IPS-20b (cell line): ENCODE results near the gene SELENBP1.

ENCODE experiments used
- H3K27ac ChIP-seq: one replicate; pipeline ENCODE4 v1.5.1; 2013; ENCODE audit warnings: low read length
- H3K27me3 ChIP-seq: 2 replicates; pipeline ENCODE4 v1.6.1; 2013; ENCODE audit warnings: mild to moderate bottlenecking, low read length, inconsistent platforms; ENCODE audit not compliant: insufficient read depth
- H3K36me3 ChIP-seq: 2 replicates; pipeline ENCODE4 v1.6.1; 2013; ENCODE audit warnings: low read depth, mild to moderate bottlenecking, inconsistent platforms, low read length, moderate library complexity; ENCODE audit not compliant: insufficient read depth
- H3K4me1 ChIP-seq: 2 replicates; pipeline ENCODE4 v1.6.1; 2013; ENCODE audit warnings: mild to moderate bottlenecking, control low read depth, inconsistent platforms, low read length, moderate library complexity; ENCODE audit not compliant: insufficient read depth
- H3K4me3 ChIP-seq: 2 replicates; pipeline ENCODE4 v1.5.1; 2013; ENCODE audit warnings: mild to moderate bottlenecking, low read length, inconsistent platforms
- H3K9ac ChIP-seq: 2 replicates; pipeline ENCODE4 v1.6.1; 2013; ENCODE audit warnings: low read depth, mild to moderate bottlenecking, inconsistent platforms, low read length, moderate library complexity
- H3K9me3 ChIP-seq: 2 replicates; pipeline ENCODE4 v1.6.1; 2013; ENCODE audit warnings: mild to moderate bottlenecking, low read depth, low read length, inconsistent platforms; ENCODE audit not compliant: insufficient read depth

Gene SELENBP1

DNA sequence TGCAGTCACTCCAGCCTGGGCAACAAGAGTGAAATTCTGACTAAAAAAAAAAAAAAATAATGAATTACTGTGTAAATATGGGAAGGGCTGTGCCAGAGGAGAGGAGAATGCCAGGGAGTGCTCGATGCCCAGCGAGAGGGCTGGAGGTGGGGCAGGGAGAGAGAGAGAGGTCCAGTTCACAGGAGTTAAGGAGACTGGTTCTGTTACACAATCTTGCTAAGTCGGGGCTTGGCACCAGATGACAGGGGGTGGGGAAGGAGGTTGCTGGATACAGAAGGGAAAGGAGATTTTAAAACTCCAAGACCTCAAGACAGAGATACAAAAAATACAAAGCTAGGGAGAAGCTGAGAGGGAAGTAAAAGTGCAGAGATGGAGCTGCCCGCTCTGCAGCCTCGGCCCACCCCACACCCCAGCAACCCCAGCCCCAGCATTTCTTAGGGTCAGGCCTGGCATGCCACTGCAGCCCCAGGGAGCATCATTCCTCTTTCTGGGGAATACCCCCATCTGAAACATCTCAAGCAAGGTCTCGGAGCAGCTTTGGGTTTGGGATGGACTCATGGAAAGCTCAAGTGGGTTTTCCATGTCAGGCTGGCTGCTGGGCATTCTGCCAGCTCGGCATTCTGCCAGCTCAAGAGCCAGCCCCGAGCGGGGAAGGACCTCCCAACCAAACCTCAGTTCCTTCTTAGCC, 991 bp downstream of the SELENBP1 start:
- no peaks in the 10 kb centered on the region for H3K27me3 ChIP-seq
- H3K27ac ChIP-seq = no peak overlapping the region
- no peaks in the 10 kb centered on the region for H3K9me3 ChIP-seq
- H3K9ac ChIP-seq = no peak overlapping the region
- H3K36me3 ChIP-seq = no peaks in the 10 kb centered on the region
- H3K4me1 ChIP-seq = peaks cover 7% of the 10 kb centered on the region
- peak overlapping the region; percentile 63 for H3K4me3 ChIP-seq

DNA sequence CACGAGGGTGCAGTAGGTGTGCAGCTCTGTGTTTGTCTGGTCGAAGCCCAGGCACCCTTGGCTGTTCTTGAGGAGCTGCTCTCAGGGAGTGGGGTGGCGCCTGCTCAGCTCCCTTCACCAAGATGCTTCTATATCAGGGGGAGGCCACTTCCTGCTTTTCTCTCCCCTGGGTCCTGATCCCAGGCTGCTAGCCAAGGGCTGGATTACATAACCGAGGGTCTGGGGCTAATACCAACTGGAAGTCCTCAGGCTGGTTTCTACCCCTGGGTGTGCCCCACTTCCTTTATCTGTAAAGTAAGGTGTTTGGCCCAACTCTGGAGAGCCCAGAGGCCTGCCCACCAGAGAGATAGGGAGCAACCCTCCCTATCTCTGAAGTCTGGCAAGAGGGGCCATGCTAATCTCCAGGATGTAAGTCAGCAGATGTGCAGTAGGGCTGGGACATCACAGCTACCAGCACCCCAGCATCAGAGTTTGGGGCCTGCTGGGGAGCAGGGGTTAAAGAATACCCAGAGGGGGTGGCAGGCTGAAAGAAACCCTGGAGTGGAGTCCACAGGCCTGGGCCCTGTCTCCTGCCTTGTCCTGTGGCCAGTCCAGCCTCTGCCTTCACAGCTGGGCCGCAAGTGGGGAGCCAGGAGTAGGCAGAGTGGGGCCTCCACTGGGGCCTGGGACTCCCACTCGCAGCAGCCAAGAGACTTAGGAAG, 2.1 kb downstream of the SELENBP1 start:
- Histone ChIP-seq H3K9ac (no peak overlapping the region), H3K9me3 (no peaks in the 10 kb centered on the region), H3K4me3 (no peak overlapping the region), H3K36me3 (no peaks in the 10 kb centered on the region), H3K27me3 (no peaks in the 10 kb centered on the region), H3K4me1 (peaks cover 7% of the 10 kb centered on the region), H3K27ac (no peak overlapping the region)

DNA sequence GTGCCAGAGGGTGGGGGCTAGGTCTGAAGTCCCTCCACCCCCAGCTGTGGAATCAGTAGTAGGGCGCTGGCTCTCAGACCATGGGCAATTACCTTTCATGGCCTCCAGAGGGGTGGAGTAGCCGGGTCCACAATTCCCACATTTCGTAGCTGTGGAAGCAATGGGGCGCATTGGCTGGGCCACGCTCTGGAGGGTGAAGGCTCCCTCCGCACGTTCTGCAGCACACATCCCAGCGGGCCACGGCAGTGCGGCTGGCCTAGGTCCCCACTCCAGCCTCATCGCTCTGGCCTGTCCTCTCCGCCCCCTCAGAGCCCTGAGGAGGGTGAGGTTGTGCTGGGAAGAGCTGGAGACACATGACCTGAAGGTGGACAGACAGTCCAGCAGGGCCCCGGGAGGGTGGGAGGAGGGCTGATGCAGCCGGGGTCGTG, 2.9 kb downstream of the SELENBP1 start:
- Histone ChIP-seq H3K4me1 (peaks cover 7% of the 10 kb centered on the region), H3K27me3 (no peaks in the 10 kb centered on the region), H3K9me3 (no peaks in the 10 kb centered on the region), H3K9ac (no peak overlapping the region), H3K27ac (no peak overlapping the region), H3K36me3 (no peaks in the 10 kb centered on the region; the same call in 1 of the 2 replicates), H3K4me3 (no peak overlapping the region)

DNA sequence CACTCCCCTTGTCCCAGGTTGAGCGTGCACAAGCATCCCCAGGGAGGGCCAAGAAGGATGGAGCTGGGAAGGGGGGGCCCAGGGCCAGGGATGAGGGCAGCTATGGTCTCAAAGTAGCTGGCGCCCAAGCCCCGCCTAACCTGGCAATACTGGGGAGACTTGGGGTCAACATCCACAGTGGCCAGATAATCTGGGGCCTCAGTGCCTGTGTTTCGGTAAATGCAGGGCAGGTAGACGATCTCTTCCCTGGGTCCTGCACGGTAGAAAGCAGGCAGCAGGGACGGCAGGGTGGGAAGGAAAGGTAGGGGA, 3.2 kb downstream of the SELENBP1 start:
- no peak overlapping the region for H3K27ac ChIP-seq
- no peak overlapping the region for H3K4me3 ChIP-seq
- H3K4me1 ChIP-seq = peaks cover 7% of the 10 kb centered on the region

DNA sequence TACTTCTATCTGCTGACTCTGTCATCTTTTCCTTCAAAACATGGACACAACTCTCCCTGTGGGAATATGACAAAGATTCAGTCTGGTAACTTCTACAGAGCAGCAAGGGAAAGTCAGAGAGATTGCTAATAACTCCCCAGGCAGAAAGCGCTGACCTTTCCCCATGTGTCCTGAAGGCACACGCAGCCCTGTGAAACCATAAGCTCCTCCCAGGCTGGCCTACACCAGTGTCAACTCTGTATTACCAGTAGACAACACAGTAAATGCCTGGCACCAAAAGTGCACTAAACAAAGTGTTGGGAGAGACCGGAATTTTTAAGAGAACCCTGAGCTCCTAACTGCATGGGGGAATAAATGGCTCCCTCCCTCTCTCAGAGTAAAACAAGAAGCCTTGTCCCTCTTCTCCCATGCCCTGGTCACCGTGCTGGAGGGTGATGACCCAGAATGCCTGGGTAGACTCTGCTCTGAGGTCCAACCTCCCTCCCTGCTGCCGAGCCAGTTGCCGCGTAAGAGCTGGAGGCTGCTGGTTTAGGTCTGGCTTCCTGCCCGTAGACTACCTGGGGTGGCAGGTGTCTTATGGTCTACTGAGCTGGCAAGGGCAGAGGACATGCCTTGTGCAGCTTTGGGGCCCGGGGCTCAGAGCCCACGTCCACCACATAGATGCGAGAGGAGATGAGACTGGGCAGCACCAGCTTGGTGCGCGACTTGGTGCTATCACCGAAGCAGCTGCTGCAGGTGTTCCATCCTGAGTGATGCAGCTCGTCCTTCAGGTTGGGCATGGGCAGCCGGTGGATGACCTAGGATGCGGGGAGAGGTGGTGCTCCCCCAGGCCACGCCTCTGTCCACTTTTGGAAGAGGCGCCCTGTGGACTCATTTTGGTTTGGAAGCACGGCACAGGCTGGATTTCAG, 3.9 kb downstream of the SELENBP1 start:
- peaks cover 7% of the 10 kb centered on the region for H3K4me1 ChIP-seq

More for the DNA sequence above, 3.2 kb downstream of the SELENBP1 start:
- H3K9me3 ChIP-seq = no peaks in the 10 kb centered on the region
- H3K36me3 ChIP-seq = peaks cover 4% of the 10 kb centered on the region
- no peak overlapping the region for H3K9ac ChIP-seq
- H3K27me3 ChIP-seq = no peaks in the 10 kb centered on the region

DNA sequence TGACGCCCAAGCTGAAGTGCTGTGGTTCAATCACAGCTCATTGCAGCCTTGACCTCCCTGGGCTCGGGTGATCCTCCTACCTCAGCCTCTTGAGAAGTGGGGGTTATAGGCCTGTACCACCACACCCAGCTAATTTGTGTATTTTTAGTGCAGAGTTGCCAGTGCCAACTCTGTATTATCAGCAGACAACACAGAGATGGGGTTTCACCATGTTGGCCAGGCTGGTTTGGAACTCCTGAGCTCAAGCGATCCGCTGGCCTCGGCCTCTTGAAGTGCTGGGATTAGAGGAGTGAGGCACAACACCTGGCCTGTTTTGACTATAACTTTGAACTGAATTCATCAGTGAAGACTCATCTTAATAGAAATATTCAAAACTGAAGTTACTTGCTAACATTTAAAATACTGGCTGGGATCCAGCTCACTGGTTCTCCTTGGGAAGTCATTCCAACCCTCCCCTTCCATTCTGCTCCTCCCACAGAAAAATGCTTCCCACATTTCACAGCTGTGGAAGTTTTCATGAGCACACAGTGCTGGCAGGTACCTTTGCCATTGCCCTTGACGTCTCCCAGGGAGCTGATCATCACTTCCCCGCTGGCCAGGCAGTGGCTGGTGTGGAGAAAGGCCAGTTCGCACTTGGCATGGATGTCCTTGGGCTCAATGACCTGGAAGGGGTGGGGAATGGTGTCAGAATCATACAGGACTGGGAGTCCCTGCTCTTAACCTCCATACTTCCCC, 4.7 kb downstream of the SELENBP1 start:
- Histone ChIP-seq H3K9me3 (peaks cover 2% of the 10 kb centered on the region; the same call in 1 of the 2 replicates), H3K27ac (no peak overlapping the region)

More for the DNA sequence above, 3.9 kb downstream of the SELENBP1 start:
- no peaks in the 10 kb centered on the region for H3K27me3 ChIP-seq
- no peak overlapping the region for H3K27ac ChIP-seq
- no peaks in the 10 kb centered on the region for H3K9me3 ChIP-seq
- H3K9ac ChIP-seq = no peak overlapping the region
- H3K36me3 ChIP-seq = peaks cover 10% of the 10 kb centered on the region
- no peak overlapping the region for H3K4me3 ChIP-seq

DNA sequence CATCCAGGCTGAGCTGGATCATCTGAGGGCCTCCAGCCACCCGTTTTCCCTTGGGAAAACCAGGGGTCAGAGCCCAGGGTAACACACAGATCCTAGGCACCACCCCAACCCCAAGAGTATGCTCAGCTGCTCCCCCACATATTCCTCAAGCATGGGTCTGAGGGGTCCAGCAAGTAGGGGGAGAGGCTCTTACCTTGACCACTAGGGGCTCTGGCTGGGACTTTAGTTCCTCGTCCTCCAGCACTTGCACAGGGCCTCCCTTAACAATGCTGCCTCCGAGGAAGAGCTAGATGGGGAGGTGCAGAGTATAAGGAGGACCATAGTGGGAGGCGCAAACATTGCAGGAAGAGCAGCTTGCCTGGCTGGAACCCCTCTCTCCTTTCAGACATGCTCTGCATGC, 7.5 kb downstream of the SELENBP1 start:
- Histone ChIP-seq H3K9ac (no peak overlapping the region), H3K36me3 (peaks cover 12% of the 10 kb centered on the region), H3K4me1 (no peaks in the 10 kb centered on the region), H3K4me3 (no peak overlapping the region), H3K27me3 (no peaks in the 10 kb centered on the region), H3K27ac (no peak overlapping the region), H3K9me3 (peaks cover 19% of the 10 kb centered on the region)

More for the DNA sequence above, 4.7 kb downstream of the SELENBP1 start:
- H3K36me3 ChIP-seq = peaks cover 12% of the 10 kb centered on the region
- no peak overlapping the region for H3K9ac ChIP-seq
- no peak overlapping the region for H3K4me3 ChIP-seq
- peaks cover 7% of the 10 kb centered on the region for H3K4me1 ChIP-seq
- no peaks in the 10 kb centered on the region for H3K27me3 ChIP-seq

DNA sequence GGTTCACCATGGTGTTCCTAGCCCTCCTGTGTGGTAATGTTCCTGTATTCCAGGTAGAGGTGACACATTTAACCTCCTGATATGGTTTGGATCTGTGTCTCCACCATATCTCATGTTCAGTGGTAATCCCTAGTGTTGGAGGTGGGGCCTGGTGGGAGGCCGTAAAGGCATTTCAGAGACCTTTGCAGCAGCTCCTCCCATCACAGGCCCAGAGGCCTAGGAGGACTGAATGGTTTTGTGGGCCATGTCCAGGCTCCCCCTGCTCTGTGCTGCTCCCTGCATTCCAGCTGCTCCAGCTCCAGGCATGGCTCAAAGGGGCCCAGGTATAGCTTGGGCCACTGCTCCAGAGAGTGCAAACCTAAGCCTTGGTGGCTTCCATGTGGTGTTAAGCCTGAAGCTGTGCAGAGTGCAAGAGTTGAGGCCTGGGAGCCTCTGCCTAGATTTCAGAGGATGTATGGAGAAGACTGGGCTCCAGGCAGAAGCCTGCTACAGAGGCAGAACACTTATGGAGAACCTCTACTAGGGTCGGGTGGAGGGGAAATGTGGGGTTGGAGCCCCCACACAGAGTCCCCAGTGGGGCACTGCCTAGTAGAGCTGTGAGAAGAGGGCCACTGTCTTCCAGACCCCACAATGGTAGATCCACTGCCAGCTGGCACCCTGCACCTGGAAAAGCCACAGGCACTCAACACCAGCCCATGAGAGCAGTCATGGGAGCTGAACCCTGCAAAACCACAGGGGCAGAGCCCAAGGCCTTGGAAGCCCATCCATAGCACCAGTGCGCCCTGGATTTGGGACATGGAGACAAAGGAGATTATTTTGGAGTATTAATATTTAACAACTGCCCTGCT, 10.0 kb downstream of the SELENBP1 start:
- Histone ChIP-seq H3K4me3 (no peak overlapping the region), H3K9ac (no peak overlapping the region), H3K27me3 (no peaks in the 10 kb centered on the region), H3K36me3 (peaks cover 12% of the 10 kb centered on the region), H3K9me3 (peaks cover 19% of the 10 kb centered on the region), H3K27ac (no peak overlapping the region), H3K4me1 (no peaks in the 10 kb centered on the region)

DNA sequence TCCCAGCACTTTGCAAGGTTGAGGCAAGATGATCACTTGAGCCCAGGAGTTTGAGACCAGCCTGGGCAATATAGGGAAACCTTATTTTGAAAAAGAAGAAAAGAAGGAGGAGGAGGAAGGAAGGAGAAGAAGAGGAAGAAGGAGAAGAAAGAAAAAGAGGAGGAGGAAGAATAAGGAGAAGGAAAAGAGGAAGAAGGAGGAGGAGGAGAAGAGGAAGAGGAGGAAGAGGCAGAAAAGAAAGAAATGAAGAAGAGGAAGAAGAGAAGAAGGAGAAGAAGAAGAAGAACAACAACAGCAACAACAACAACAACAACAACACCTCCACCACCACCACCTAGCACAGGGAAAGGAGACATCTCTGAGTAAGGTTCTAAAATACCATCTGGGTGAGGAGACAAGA, 10.6 kb downstream of the SELENBP1 start:
- Histone ChIP-seq H3K9me3 (peaks cover 19% of the 10 kb centered on the region), H3K4me3 (no peak overlapping the region), H3K27me3 (no peaks in the 10 kb centered on the region), H3K27ac (no peak overlapping the region), H3K4me1 (no peaks in the 10 kb centered on the region), H3K36me3 (peaks cover 12% of the 10 kb centered on the region), H3K9ac (no peak overlapping the region)

DNA sequence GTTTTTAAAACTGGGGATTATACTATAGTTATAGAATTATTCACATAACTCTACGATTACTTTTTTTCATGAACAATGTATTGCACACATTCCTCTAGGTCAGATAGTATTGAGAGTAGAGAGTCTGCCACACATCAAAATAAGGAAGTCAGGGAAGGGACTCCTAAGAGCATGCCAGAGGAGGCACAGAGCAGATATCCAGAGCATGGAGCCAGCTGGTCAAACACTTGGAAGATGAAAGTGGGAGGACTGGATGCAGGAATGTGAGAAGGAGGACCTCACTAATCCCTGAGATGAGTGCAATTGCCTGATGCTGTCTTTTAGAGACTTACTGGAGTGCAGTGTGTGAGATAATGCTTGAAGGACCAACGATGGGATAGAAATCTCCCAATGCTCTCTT, 15.8 kb downstream of the SELENBP1 start:
- no peaks in the 10 kb centered on the region for H3K4me1 ChIP-seq

More for the DNA sequence above, 15.8 kb downstream of the SELENBP1 start:
- no peak overlapping the region for H3K4me3 ChIP-seq
- H3K9ac ChIP-seq = no peak overlapping the region
- no peak overlapping the region for H3K27ac ChIP-seq
- H3K36me3 ChIP-seq = no peaks in the 10 kb centered on the region
- peaks cover 18% of the 10 kb centered on the region for H3K9me3 ChIP-seq
- H3K27me3 ChIP-seq = no peaks in the 10 kb centered on the region
